ENCODE measurements around the gene SPTLC3.

DNA sequence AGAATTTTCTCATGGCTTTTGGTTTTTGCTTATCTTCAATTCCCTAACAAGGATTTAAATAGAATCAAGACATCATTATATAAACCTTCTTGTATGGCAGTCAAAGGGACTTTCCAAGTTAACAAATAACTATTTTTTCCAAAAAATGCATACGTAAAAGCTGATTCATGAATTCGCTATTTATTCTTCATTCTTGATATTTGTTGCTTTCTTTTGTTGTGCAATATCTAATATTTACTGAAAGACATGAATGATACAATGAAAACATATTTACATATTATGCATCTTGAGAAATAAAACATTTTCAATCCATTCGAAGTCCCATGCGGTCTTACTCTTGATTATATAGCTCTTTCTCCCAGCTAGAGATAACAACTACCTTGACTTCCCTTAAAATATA is 47.0 kb upstream of the SPTLC3 start:
- TF ChIP-seq TAF1 (IDR thresholded peaks at IDR 0.05; ENCODE audit: borderline replicate concordance, insufficient read depth, low read length): no peak
- TF ChIP-seq, protein P1, sequence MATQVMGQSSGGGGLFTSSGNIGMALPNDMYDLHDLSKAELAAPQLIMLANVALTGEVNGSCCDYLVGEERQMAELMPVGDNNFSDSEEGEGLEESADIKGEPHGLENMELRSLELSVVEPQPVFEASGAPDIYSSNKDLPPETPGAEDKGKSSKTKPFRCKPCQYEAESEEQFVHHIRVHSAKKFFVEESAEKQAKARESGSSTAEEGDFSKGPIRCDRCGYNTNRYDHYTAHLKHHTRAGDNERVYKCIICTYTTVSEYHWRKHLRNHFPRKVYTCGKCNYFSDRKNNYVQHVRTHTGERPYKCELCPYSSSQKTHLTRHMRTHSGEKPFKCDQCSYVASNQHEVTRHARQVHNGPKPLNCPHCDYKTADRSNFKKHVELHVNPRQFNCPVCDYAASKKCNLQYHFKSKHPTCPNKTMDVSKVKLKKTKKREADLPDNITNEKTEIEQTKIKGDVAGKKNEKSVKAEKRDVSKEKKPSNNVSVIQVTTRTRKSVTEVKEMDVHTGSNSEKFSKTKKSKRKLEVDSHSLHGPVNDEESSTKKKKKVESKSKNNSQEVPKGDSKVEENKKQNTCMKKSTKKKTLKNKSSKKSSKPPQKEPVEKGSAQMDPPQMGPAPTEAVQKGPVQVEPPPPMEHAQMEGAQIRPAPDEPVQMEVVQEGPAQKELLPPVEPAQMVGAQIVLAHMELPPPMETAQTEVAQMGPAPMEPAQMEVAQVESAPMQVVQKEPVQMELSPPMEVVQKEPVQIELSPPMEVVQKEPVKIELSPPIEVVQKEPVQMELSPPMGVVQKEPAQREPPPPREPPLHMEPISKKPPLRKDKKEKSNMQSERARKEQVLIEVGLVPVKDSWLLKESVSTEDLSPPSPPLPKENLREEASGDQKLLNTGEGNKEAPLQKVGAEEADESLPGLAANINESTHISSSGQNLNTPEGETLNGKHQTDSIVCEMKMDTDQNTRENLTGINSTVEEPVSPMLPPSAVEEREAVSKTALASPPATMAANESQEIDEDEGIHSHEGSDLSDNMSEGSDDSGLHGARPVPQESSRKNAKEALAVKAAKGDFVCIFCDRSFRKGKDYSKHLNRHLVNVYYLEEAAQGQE (IDR thresholded peaks at IDR 0.05; ENCODE audit: insufficient read depth in 1 of 2, low read depth in 2 of 2, low read length in 2 of 2): no peak
- no peak for TF ChIP-seq POLR2AphosphoS5 (IDR thresholded peaks at IDR 0.05; ENCODE audit: low read depth, low read length)
- TF ChIP-seq SIN3A (IDR thresholded peaks at IDR 0.05; ENCODE audit: borderline replicate concordance, insufficient read depth, low read length): no peak

All from PFSK-1 (cell line).